ENCODE measurements around the gene TTLL11. TPM values are rescaled to one million over a fixed set of nuclear protein-coding genes. Genes with fewer than 3 reads are reported as not detected.

Gene TTLL11
- total and polyA plus RNA-seq, 2 of the 8 experiments (the other 6 are each of a cell fraction or from before 2014, with no cell fraction given) = 0.56 to 0.80 TPM

GRCh38 chr9:122134822-122135528 lies 41.9 kb upstream of the TTLL11 start:
- peaks cover 0 to 5% (median 3%) of the 10 kb centered on the region in 4 experiments; a peak in 3 of 7 replicates for H3K27me3 ChIP-seq (replicated peaks in 1 of 4; ENCODE audit: control insufficient read depth in 3 of 4, extremely low read depth in 1 of 4, insufficient read depth in 3 of 4, low read length in 3 of 4)
- FAIRE-seq (no peak), DNase-seq (ENCODE audit: low read depth in 1 of 2, low spot score in 2 of 2) (peak in 1 of 2 experiments; percentile 53)
- H3K4me3 ChIP-seq (ENCODE audit: extremely low read depth in 1 of 4, insufficient read depth in 2 of 4, low read depth in 3 of 4, low read length in 4 of 4) = no peak overlapping the region
- H2BK20ac ChIP-seq (ENCODE audit: low read length) = no peak overlapping the region
- H4K5ac ChIP-seq (ENCODE audit: insufficient read length, low read depth, low read length) = no peak overlapping the region
- H4K8ac ChIP-seq (ENCODE audit: extremely low read depth, insufficient read depth, low read length) = no peak overlapping the region
- peaks cover 16 to 21% (median 18%) of the 10 kb centered on the region in 4 experiments for H3K4me1 ChIP-seq (replicated peaks in 1 of 4; ENCODE audit: control insufficient read depth in 3 of 4, insufficient read depth in 4 of 4, low read length in 3 of 4)
- H3K36me3 ChIP-seq (ENCODE audit: control insufficient read depth in 2 of 4, insufficient read depth in 4 of 4, low read length in 3 of 4) = no peaks in the 10 kb centered on the region
- H3K23ac ChIP-seq (ENCODE audit: insufficient read length) = no peak overlapping the region
- H3K79me1 ChIP-seq (ENCODE audit: low read depth, low read length) = no peaks in the 10 kb centered on the region
- no peak overlapping the region; the same call in 1 of the 2 replicates for H2BK5ac ChIP-seq (ENCODE audit: low read depth, low read length)
- no peak overlapping the region for H2BK12ac ChIP-seq (ENCODE audit: low read depth, low read length)
- H3K14ac ChIP-seq (ENCODE audit: insufficient read length) = no peak overlapping the region
- H4K91ac ChIP-seq (replicated peaks; ENCODE audit: insufficient read length, low read length) = no peak overlapping the region
- H3K79me2 ChIP-seq (ENCODE audit: control insufficient read depth in 1 of 2, insufficient read depth in 2 of 2, low read length in 2 of 2) = no peaks in the 10 kb centered on the region
- TF ChIP-seq CREB1 (IDR thresholded peaks at IDR 0.05) (peak; percentile 58), ATF2 (IDR thresholded peaks at IDR 0.05; ENCODE audit: low read length) (peak; percentile 42; the same call in 1 of the 2 replicates), JUND (IDR thresholded peaks at IDR 0.05; ENCODE audit: low read length) (no peak), RFX5 (IDR thresholded peaks at IDR 0.05; ENCODE audit: borderline replicate concordance, low read depth, low read length) (no peak), HDAC2 (IDR thresholded peaks at IDR 0.05; ENCODE audit: borderline replicate concordance in 1 of 2, low read depth in 2 of 2, low read length in 2 of 2) (no peak), USF2 (IDR thresholded peaks at IDR 0.05; ENCODE audit: low read length) (no peak)
- H3K56ac ChIP-seq (replicated peaks; ENCODE audit: insufficient read length, low read depth, low read length) = no peak overlapping the region
- no peak overlapping the region for H3K9ac ChIP-seq (replicated peaks in 1 of 4; ENCODE audit: extremely low read depth in 1 of 4, low read depth in 3 of 4, low read length in 3 of 4)
- POLR2A ChIA-PET (ENCODE audit: partially characterized antibody) = no interaction called here
- CTCF ChIA-PET (ENCODE audit: partially characterized antibody) = interaction anchor here (0.6 to 9.9 kb wide), 13 partner anchors 11 to 216 kb away, joined by 3 to 152 read pairs (median 4); partner anchors contain the start of genes MORN5 and NDUFA8
- no peak overlapping the region for H2BK120ac ChIP-seq (replicated peaks; ENCODE audit: low read depth, low read length)
- H3K27ac ChIP-seq (ENCODE audit: low read depth, low read length) = no peak overlapping the region
- peaks cover 0 to 1% of the 10 kb centered on the region in 2 experiments for H4K20me1 ChIP-seq (replicated peaks in 1 of 2; ENCODE audit: control insufficient read depth in 1 of 2, insufficient read depth in 2 of 2, low read length in 2 of 2)
- H3K18ac ChIP-seq (ENCODE audit: extremely low read depth, low read length) = no peak overlapping the region
- WGBS, 2 experiments (ENCODE audit: extremely low coverage in 1 of 2, insufficient coverage in 1 of 2, insufficient read length in 1 of 2, insufficient replicate concordance in 2 of 2, low coverage in 1 of 2, low lambda C conversion rate in 2 of 2, missing lambda C conversion rate in 1 of 2) = 48% methylated on average over 12 of the region's 12 CpGs; no CpG with 5 or more reads in 1 of the 2 experiments
- H2AFZ ChIP-seq (ENCODE audit: low read length) = no peak overlapping the region; the same call in 1 of the 2 replicates
- H2AK5ac ChIP-seq (ENCODE audit: low read depth, low read length) = no peak overlapping the region
- H3K4ac ChIP-seq (replicated peaks; ENCODE audit: insufficient read length, low read depth, low read length) = no peak overlapping the region
- H3K4me2 ChIP-seq (ENCODE audit: insufficient read depth in 1 of 2, low read depth in 2 of 2, low read length in 2 of 2) = peak overlapping the region in 1 of 2 experiments; percentile 10; a peak in 1 of 4 replicates
- 0 out of 2 replicates have a peak, but pooled peaks cover 2% of the 10 kb centered on the region for H3K23me2 ChIP-seq (ENCODE audit: low read depth, low read length)
- H2BK15ac ChIP-seq (ENCODE audit: low read length) = no peak overlapping the region
- no peaks in the 10 kb centered on the region for H3K9me3 ChIP-seq (ENCODE audit: insufficient read depth in 2 of 2, low read depth in 1 of 2, low read length in 1 of 2)

Data from H1 (cell line).